RWPE2 (cell line): ENCODE data around the gene HTR4.

Source experiments
- ATAC-seq: fragments of 200-7000 bp; cut with Tn5 transposase; 3 replicates; pipeline ENCODE4 v1.9.1; 2021; ENCODE audit warnings: low read depth
- DNase-seq: peaks from one replicate; pipeline ENCODE4 v3.0.0-alpha.2; 2020; ENCODE audit warnings: low spot score
- H3K27ac ChIP-seq: fragments of 450-650 bp; 2 replicates; pipeline ENCODE4 v1.5.1; 2017; ENCODE audit warnings: mild to moderate bottlenecking; ENCODE audit not compliant: poor library complexity, severe bottlenecking
- H3K27me3 ChIP-seq: fragments of 250-450 bp; sonication (Bioruptor Pico); 2 replicates; pipeline ENCODE4 v1.5.1; 2021; ENCODE audit warnings: mild to moderate bottlenecking, moderate library complexity; ENCODE audit not compliant: insufficient read depth, poor library complexity, severe bottlenecking
- H3K36me3 ChIP-seq: fragments of 250-450 bp; sonication (Bioruptor Pico); 2 replicates; pipeline ENCODE4 v1.5.1; 2020; ENCODE audit warnings: low read depth, mild to moderate bottlenecking, moderate library complexity
- H3K4me1 ChIP-seq: fragments of 250-450 bp; sonication (Bioruptor Pico); 2 replicates; pipeline ENCODE4 v1.5.1; 2021; ENCODE audit warnings: mild to moderate bottlenecking, moderate library complexity; ENCODE audit not compliant: insufficient read depth, poor library complexity, severe bottlenecking
- H3K4me3 ChIP-seq: fragments of 250-450 bp; sonication (Bioruptor Pico); 2 replicates; pipeline ENCODE4 v1.5.1; 2021; ENCODE audit warnings: mild to moderate bottlenecking, moderate library complexity; ENCODE audit not compliant: severe bottlenecking
- H3K9me3 ChIP-seq: fragments of 250-450 bp; sonication (Bioruptor Pico); 2 replicates; pipeline ENCODE4 v1.5.1; 2021; ENCODE audit warnings: mild to moderate bottlenecking, moderate library complexity; ENCODE audit not compliant: severe bottlenecking
- CTCF ChIP-seq: fragments of 450-650 bp; IDR thresholded peaks from one replicate; pipeline ENCODE4 v1.5.1; 2017; ENCODE audit warnings: mild to moderate bottlenecking, moderate library complexity; ENCODE audit not compliant: poor library complexity, severe bottlenecking

The HTR4 gene

GRCh38 chr5:148524721-148525120 lies 129.6 kb downstream of the HTR4 start:
- no peak overlapping the region for H3K4me3 ChIP-seq
- no peaks in the 10 kb centered on the region for H3K9me3 ChIP-seq
- no peak for TF ChIP-seq CTCF
- no peaks in the 10 kb centered on the region for H3K36me3 ChIP-seq
- no peak overlapping the region for H3K27ac ChIP-seq
- no peaks in the 10 kb centered on the region for H3K27me3 ChIP-seq
- no peaks in the 10 kb centered on the region for H3K4me1 ChIP-seq
- DNase-seq = no peak
- ATAC-seq = no peak

- Histone ChIP-seq H3K4me1 (no peaks in the 10 kb centered on the region), H3K27me3 (no peaks in the 10 kb centered on the region), H3K4me3 (no peak overlapping the region), H3K9me3 (no peaks in the 10 kb centered on the region), H3K27ac (no peak overlapping the region), H3K36me3 (no peaks in the 10 kb centered on the region)
- ATAC-seq (no peak), DNase-seq (no peak)
- TF ChIP-seq CTCF = no peak
These were observed 131.2 kb downstream of the HTR4 start for GRCh38 chr5:148523139-148523538.

GRCh38 chr5:148515460-148515859 lies 138.9 kb downstream of the HTR4 start:
- no peak for TF ChIP-seq CTCF
- H3K4me1 ChIP-seq = no peaks in the 10 kb centered on the region
- no peaks in the 10 kb centered on the region for H3K27me3 ChIP-seq
- no peaks in the 10 kb centered on the region for H3K36me3 ChIP-seq
- H3K27ac ChIP-seq = no peak overlapping the region
- ATAC-seq (no peak), DNase-seq (no peak)
- H3K4me3 ChIP-seq = no peak overlapping the region
- peaks cover 3% of the 10 kb centered on the region for H3K9me3 ChIP-seq

GRCh38 chr5:148514344-148514743 lies 140.0 kb downstream of the HTR4 start:
- Histone ChIP-seq H3K36me3 (no peaks in the 10 kb centered on the region), H3K27ac (no peak overlapping the region), H3K9me3 (peaks cover 3% of the 10 kb centered on the region), H3K4me1 (no peaks in the 10 kb centered on the region), H3K4me3 (no peak overlapping the region), H3K27me3 (no peaks in the 10 kb centered on the region)
- no peak for ATAC-seq
- no peak for TF ChIP-seq CTCF
- DNase-seq = no peak

- H3K27ac ChIP-seq = no peak overlapping the region
- TF ChIP-seq CTCF = no peak
- ATAC-seq = no peak
These were observed 141.8 kb downstream of the HTR4 start for GRCh38 chr5:148512498-148512897.

More at GRCh38 chr5:148512498-148512897, 141.8 kb downstream of the HTR4 start:
- H3K27me3 ChIP-seq = no peaks in the 10 kb centered on the region
- DNase-seq = no peak
- peaks cover 3% of the 10 kb centered on the region for H3K9me3 ChIP-seq
- H3K4me1 ChIP-seq = no peaks in the 10 kb centered on the region
- no peaks in the 10 kb centered on the region for H3K36me3 ChIP-seq
- H3K4me3 ChIP-seq = no peak overlapping the region
